HG03439 (cell line): ENCODE results near the gene LIME1.
"Not testable (repeated sequence)": the region's sequence is repeated elsewhere in the genome, so short reads cannot be mapped to it uniquely, and the experiment has no call there.

Source experiments
- ATAC-seq: cut with Tn5 transposase; IDR thresholded peaks from one replicate; pipeline ENCODE4 v1.9.1; 2021; ENCODE audit warnings: mild to moderate bottlenecking, moderate library complexity; ENCODE audit not compliant: unreplicated experiment

The LIME1 gene

GRCh38 chr20:63769891-63770474 lies 33.5 kb downstream of the LIME1 start:
- ATAC-seq = no peak

- ATAC-seq = no peak
Measured at GRCh38 chr20:63771046-63771707, 34.7 kb downstream of the LIME1 start.

GRCh38 chr20:63772781-63773518 lies 36.5 kb downstream of the LIME1 start:
- no peak for ATAC-seq

- no peak for ATAC-seq
Measured at GRCh38 chr20:63773571-63774241, 37.2 kb downstream of the LIME1 start.

GRCh38 chr20:63774306-63774705 lies 37.8 kb downstream of the LIME1 start:
- no peak for ATAC-seq

- ATAC-seq = no peak
Measured at GRCh38 chr20:63775096-63775978, 38.9 kb downstream of the LIME1 start.

- not testable (repeated sequence) for ATAC-seq
Measured at GRCh38 chr20:63776875-63777274, 40.4 kb downstream of the LIME1 start.

GRCh38 chr20:63777614-63778013 lies 41.1 kb downstream of the LIME1 start:
- no peak for ATAC-seq

GRCh38 chr20:63778034-63778752 lies 41.7 kb downstream of the LIME1 start:
- ATAC-seq = no peak

- ATAC-seq = no peak
Measured at GRCh38 chr20:63778857-63779256, 42.4 kb downstream of the LIME1 start.

- no peak for ATAC-seq
Measured at GRCh38 chr20:63781181-63781580, 44.7 kb downstream of the LIME1 start.

GRCh38 chr20:63782051-63782471 lies 45.6 kb downstream of the LIME1 start:
- no peak for ATAC-seq

GRCh38 chr20:63782521-63782971 lies 46.1 kb downstream of the LIME1 start:
- ATAC-seq = no peak

GRCh38 chr20:63783970-63784369 lies 47.5 kb downstream of the LIME1 start:
- ATAC-seq = no peak

- ATAC-seq = no peak
Measured at GRCh38 chr20:63785691-63786131, 49.2 kb downstream of the LIME1 start.

GRCh38 chr20:63787302-63787701 lies 50.8 kb downstream of the LIME1 start:
- no peak for ATAC-seq

GRCh38 chr20:63787749-63788148 lies 51.3 kb downstream of the LIME1 start:
- ATAC-seq = no peak
